WI38 (cell line): ENCODE measurements around the gene RBPJL.

Source experiments
- H3K4me3 ChIP-seq: 2 replicates; pipeline ENCODE4 v1.5.1; 2011; ENCODE audit warnings: low read depth, mild to moderate bottlenecking, control low read depth, low read length
- CTCF ChIP-seq: IDR thresholded peaks from 2 replicates; pipeline ENCODE4 v1.5.1; 2012; ENCODE audit warnings: low read depth, mild to moderate bottlenecking, control low read depth, low read length

RBPJL gene

DNA sequence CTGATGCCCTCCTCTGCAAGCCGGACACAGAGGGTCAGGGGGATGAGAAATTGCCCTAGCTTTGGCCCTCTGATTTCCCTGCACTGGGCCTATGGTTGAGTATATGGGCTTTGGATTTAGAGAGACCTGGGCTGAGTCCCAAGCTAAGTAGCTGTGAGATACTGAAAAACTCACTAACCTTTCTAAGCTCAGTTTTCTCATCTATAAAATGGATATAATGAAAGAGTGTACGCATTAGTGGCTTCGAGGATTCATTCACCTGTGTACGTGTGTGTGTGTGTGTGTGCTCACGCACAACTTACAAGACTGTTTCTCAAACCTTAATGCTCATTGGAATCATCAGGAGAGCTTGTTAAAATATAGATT, 12.7 kb upstream of the RBPJL start:
- H3K4me3 ChIP-seq = no peak overlapping the region
- no peak for TF ChIP-seq CTCF

DNA sequence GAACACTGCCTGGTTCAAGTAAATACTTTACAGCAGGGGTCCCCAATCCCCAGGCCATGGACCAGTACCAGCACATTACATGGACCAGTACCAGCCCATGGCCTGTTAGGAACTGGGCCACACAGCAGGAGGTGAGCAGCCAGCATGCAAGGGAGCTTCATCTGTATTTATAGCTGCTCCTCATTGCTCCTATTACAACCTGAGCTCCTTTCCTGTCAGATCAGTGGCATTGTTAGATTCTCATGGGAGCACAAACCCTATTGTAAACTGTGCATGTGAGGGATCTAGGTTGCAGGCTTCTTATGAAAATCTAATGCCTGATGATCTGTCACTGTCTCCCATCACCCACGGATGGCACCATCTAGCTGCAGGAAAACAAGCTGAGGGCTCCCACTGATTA, 12.0 kb upstream of the RBPJL start:
- TF ChIP-seq CTCF = no peak

DNA sequence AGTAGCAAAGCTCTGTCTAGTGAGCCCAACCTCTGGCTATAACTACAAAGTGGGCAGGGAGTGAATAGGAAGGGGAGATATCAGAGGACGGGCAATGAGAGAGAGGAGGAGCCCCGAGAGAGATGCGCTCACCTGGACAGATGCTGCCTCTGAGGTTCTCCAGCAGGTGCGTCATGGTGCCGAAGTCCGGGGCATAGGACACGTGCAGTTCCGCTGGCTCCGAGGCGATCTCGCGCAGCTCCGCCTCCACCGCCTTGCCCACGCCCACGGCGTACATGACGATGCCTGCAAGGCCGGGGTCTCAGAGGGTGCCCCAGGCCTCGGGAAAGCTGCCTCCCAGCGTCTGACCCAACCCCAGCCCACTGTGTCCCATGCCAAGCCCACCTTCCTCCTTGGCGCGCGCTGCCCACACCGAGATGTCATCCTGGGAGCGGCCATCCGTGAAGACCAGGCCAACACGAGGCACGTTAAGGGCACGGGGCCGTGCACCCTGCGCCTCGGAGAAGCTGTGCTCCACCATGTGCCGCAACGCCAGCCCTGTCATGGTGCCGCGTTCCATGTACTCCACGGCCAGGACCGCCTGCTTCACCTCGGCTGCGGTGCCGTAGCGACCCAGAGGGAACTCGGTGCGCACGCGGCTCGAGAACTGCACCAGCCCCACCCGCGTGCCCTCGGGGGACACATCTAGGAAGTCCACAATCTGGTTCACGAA, 8.7 kb upstream of the RBPJL start:
- no peak overlapping the region for H3K4me3 ChIP-seq
- no peak for TF ChIP-seq CTCF

More for the DNA sequence above, 12.0 kb upstream of the RBPJL start:
- no peak overlapping the region for H3K4me3 ChIP-seq

DNA sequence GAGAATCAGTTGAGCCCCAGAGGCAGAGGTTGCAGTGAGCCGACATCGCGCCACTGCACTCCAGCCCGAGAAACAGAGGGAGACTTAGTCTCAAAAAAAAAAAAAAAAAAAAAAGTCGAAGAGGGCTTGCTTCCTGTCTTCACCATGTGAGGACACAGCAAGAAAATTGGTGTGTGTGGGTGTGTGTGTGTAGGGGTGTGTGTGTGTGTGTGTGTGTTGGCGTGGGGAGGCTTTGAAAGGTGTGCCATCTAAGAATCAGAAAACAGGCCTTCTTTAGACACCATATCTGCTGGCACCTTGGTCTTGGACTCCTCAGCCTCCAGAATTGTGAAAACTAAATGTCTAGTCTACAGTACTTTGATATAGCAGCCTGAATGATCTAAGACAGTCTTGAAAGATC, 6.9 kb upstream of the RBPJL start:
- TF ChIP-seq CTCF = no peak
- no peak overlapping the region for H3K4me3 ChIP-seq

- peak; percentile 40 for TF ChIP-seq CTCF
Measured at GRCh38 chr20:45300961-45301360, 5.7 kb upstream of the RBPJL start.

GRCh38 chr20:45301824-45302271, 4.8 kb upstream of the RBPJL start:
- TF ChIP-seq CTCF = no peak
- H3K4me3 ChIP-seq = no peak overlapping the region

More at GRCh38 chr20:45300961-45301360, 5.7 kb upstream of the RBPJL start:
- no peak overlapping the region for H3K4me3 ChIP-seq

GRCh38 chr20:45303586-45304463, 2.8 kb upstream of the RBPJL start:
- H3K4me3 ChIP-seq = no peak overlapping the region
- no peak for TF ChIP-seq CTCF
